ENCODE results near the gene YY1. TPM values are rescaled to one million over a fixed set of nuclear protein-coding genes. Genes with fewer than 3 reads are reported as not detected.

The YY1 gene
- total and polyA plus RNA-seq, 9 of the 15 experiments (the other 6 are each of a cell fraction or from before 2014, with no cell fraction given): 20.8 to 74.2 (median 46.7) TPM

GRCh38 chr14:100285021-100285912, 46.3 kb downstream of the YY1 start:
- FAIRE-seq: no peak
- no TSS peak for BruUV-seq (replicated peaks)
- peak; percentile 7; the same call in 1 of the 2 replicates for TF ChIP-seq ZBTB33 (CRISPR knock-in tag; IDR thresholded peaks at IDR 0.05)
- TF ChIP-seq TBL1XR1 (IDR thresholded peaks at IDR 0.05; ENCODE audit: low read length in 2 of 2): no peak
- TF ChIP-seq ELF4 (CRISPR knock-in tag; IDR thresholded peaks at IDR 0.05): no peak
- no peak for TF ChIP-seq THAP12 (CRISPR knock-in tag; IDR thresholded peaks at IDR 0.05)
- TF ChIP-seq SIRT6 (IDR thresholded peaks at IDR 0.05; ENCODE audit: low read depth, low read length): no peak
- no peak for TF ChIP-seq TAF9B (IDR thresholded peaks at IDR 0.05; ENCODE audit: partially characterized antibody)
- no peak for TF ChIP-seq ZNF408 (CRISPR knock-in tag; IDR thresholded peaks at IDR 0.05; ENCODE audit: low read depth)
- no peak for TF ChIP-seq ETS2 (tag; IDR thresholded peaks at IDR 0.05; ENCODE audit: borderline replicate concordance, poor library complexity, severe bottlenecking)
- no peak for TF ChIP-seq ZNF707 (CRISPR knock-in tag; conservative IDR thresholded peaks at IDR 0.05)
- TF ChIP-seq THRAP3 (IDR thresholded peaks at IDR 0.05; ENCODE audit: borderline replicate concordance): no peak
- 0 out of 2 replicates have a peak, but pooled peaks have one; percentile 39 for TF ChIP-seq HNRNPL (IDR thresholded peaks at IDR 0.05; ENCODE audit: low read depth, low read length)
- TF ChIP-seq HBP1 (CRISPR knock-in tag; IDR thresholded peaks at IDR 0.05): 0 out of 2 replicates have a peak, but pooled peaks have one; percentile 27

More at GRCh38 chr14:100285021-100285912, 46.3 kb downstream of the YY1 start:
- Histone ChIP-seq H4K20me1 (replicated peaks; ENCODE audit: control insufficient read depth, insufficient read depth, low read length) (0 out of 2 replicates have a peak, but pooled peaks cover 3% of the 10 kb centered on the region), H3K36me3 (ENCODE audit: control insufficient read depth, insufficient read depth, low read length) (peaks cover 16% of the 10 kb centered on the region; the same call in 1 of the 3 replicates), H3K4me3 (peak overlapping the region; percentile 64), H3K27me3 (ENCODE audit: control insufficient read depth in 2 of 2, insufficient read depth in 2 of 2, low read length in 2 of 2) (no peaks in the 10 kb centered on the region), H3K9me1 (ENCODE audit: control insufficient read depth, insufficient read depth, low read length) (no peaks in the 10 kb centered on the region), H3K9me3 (replicated peaks; ENCODE audit: control insufficient read depth, insufficient read depth, low read depth, low read length) (no peaks in the 10 kb centered on the region), H3K79me2 (ENCODE audit: control insufficient read depth, insufficient read depth, low read length) (peaks cover 2% of the 10 kb centered on the region; the same call in 1 of the 3 replicates), H3K4me2 (ENCODE audit: insufficient read depth, low read length) (peak overlapping the region; percentile 75), H3K4me1 (replicated peaks in 1 of 2; ENCODE audit: control insufficient read depth in 2 of 2, insufficient read depth in 2 of 2, low read length in 2 of 2) (peaks cover 0 to 25% of the 10 kb centered on the region in 2 experiments; a peak in 3 of 5 replicates), H3K27ac (ENCODE audit: extremely low read depth, low read depth, low read length) (peak overlapping the region; percentile 96), H3K9ac (ENCODE audit: insufficient read depth in 1 of 2, low read depth in 2 of 2, low read length in 2 of 2) (peak overlapping the region; percentile 94 to 97), H2AFZ (ENCODE audit: low read depth, low read length) (peak overlapping the region; percentile 91)
- ChIA-PET CTCF (ENCODE audit: low intra/inter-chr PET ratio) (interaction anchor here (0.6 kb wide), 1 partner anchor 1640 kb away, joined by 3 read pairs; no protein-coding TSS in a partner anchor), POLR2A (interaction anchor here (0.6 to 3.3 kb wide), 6 partner anchors 10 to 392 kb away, joined by 3 to 11 read pairs (median 3); a partner anchor contains a TSS)
- in situ Hi-C loops (cut with MboI) (no loop called here), intact Hi-C loops (cut with micrococcal nuclease) (loop anchor here (1.0 kb wide), 1 partner anchor 90 kb away; a partner anchor contains a TSS)
- WGBS (ENCODE audit: insufficient coverage, low coverage, missing lambda C conversion rate): under 1% methylated on average over 24 of the region's 82 CpGs
- DNase-seq (ENCODE audit: extremely low read depth in 1 of 4, low spot score in 3 of 4) (peak; percentile 78 to 96 (median 94)), ATAC-seq (peak; percentile 94)
